Measurements from ENCODE around the gene LRPPRC.

Gene LRPPRC

GRCh38 chr2:43853141-43854081 is 142.4 kb downstream of the LRPPRC start:
- no peak for DNase-seq

- no peak for DNase-seq
Observed at GRCh38 chr2:43852196-43852730, 143.5 kb downstream of the LRPPRC start.

GRCh38 chr2:43851011-43851980 is 144.5 kb downstream of the LRPPRC start:
- no peak for DNase-seq

GRCh38 chr2:43848214-43848613 is 147.6 kb downstream of the LRPPRC start:
- DNase-seq, result no peak

GRCh38 chr2:43846140-43846793 is 149.5 kb downstream of the LRPPRC start:
- no peak for DNase-seq

- DNase-seq, result no peak
Observed at GRCh38 chr2:43845181-43845580, 150.6 kb downstream of the LRPPRC start.

GRCh38 chr2:43842866-43843226 is 152.9 kb downstream of the LRPPRC start:
- no peak for DNase-seq

GRCh38 chr2:43841949-43842865 is 153.6 kb downstream of the LRPPRC start:
- DNase-seq, result no peak

- DNase-seq, result no peak
Observed at GRCh38 chr2:43840965-43841364, 154.8 kb downstream of the LRPPRC start.

- DNase-seq, result no peak
Observed at GRCh38 chr2:43839776-43840564, 155.8 kb downstream of the LRPPRC start.

GRCh38 chr2:43838560-43839267 is 157.1 kb downstream of the LRPPRC start, which contains the start of the genes ABCG5 and ABCG8:
TSS of gene ABCG5 (minus strand) at chr2:43838839. CDS start at chr2:43838679, 160 bp downstream.
TSS of gene ABCG8 (plus strand) at chr2:43838971. CDS start at chr2:43839054, 83 bp downstream.
- no peak for DNase-seq

- no peak for DNase-seq
Observed at GRCh38 chr2:43837831-43838559, 157.8 kb downstream of the LRPPRC start.

GRCh38 chr2:43837033-43837432 is 158.8 kb downstream of the LRPPRC start:
- no peak for DNase-seq

Data from NCI-H774 (cell line).